8988T (cell line): ENCODE data around the gene HIGD1A.

Source experiments
- DNase-seq: peaks from one replicate; pipeline ENCODE4 v3.0.0; 2011

HIGD1A gene

DNA sequence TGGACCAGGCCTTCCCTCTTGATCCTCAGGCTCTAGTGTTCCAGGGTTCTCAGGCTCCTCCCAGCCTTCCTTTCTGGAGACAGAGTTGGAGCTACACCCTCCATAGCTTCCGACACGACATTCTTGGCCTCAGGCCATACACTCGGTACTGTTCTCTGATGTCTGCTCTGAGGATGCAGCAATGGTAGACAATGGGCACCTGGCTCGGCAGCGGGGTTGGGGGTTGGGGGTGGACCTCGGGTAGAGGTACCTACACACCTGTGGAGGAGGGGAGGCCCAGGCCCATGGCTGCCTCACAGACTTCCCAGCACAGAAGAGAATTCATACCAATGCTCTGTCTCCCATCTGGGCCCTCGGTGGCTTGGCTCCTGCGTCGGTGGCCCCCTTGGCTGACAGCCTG lies 52.7 kb downstream of the HIGD1A start:
- DNase-seq = no peak

DNA sequence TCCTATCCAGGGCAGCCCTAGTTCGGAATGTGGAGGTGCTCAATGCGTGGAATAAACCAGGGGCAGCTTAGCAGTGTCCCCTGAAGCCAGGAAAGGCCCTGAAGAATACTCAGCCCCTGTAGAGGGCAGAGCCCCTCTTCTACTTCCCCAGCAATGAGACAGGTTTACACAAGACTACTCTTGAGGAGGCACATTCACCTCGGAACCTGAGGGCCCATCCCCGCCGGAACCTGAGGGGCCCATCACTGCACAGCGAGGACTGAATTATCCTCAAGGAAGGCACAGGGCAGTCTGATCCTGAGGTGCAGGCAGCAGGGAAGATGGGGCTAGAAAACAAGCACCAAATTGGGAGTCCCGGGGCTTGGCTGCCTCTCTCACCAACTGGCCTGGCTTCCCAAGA lies 53.5 kb downstream of the HIGD1A start:
- DNase-seq = no peak

DNA sequence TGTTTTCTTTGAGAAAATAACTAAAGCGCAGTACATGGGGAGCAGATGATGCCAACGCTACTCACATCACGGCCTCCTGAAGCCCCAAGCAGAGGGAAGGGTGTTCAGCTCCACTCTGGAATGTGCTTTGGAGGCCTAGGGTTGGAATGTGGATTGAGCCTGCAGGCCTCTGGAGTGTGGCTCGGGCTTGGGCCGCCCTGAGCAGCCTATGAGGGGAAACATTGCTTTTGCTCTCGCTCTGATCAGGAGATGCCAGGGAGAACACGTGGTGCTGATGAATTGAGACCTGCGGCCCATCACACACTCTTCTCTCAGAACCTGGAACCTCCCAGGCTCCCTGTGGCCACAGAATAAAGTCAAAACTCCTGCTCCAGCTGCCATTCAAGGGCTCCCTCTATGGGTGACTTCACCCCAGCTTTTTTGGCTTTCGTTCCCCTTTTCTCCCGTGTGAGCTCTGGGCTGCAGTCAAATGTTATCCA lies 54.5 kb downstream of the HIGD1A start:
- DNase-seq = peak; percentile 50

DNA sequence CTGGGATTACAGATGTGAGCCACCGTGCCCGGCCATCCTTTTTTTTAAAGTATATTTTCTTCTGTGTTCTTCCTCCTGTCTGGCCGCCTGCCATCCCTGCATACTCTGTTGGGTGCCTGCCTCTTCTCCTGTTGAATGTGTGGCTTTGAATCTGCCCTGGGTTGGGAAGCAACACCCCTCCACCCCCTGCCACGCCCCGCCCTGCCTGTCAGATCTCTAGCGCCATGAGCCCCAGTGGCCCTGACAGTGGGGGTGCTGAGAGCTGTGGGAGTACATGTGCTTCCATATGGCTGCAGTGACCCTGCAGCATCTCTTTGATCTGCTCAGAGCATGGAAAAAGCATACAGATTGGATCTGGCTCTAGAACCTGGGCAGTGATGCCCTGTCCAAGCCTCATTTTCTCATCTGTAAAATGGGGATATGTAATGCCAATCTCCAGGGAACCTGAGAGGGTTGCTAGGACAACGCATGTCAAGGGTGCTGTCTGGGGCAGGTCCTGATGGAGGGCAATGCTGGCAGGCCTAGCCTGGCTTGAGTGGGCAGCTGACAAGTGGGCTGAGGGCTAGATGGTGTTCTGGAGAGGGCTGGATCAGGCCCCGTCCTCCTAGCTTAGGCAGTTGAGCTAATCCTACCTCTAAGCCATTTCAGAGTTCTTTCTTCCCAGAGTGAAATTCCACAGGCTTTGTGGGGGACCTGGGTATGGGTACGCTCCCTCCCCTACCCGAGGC lies 55.1 kb downstream of the HIGD1A start:
- DNase-seq = no peak

DNA sequence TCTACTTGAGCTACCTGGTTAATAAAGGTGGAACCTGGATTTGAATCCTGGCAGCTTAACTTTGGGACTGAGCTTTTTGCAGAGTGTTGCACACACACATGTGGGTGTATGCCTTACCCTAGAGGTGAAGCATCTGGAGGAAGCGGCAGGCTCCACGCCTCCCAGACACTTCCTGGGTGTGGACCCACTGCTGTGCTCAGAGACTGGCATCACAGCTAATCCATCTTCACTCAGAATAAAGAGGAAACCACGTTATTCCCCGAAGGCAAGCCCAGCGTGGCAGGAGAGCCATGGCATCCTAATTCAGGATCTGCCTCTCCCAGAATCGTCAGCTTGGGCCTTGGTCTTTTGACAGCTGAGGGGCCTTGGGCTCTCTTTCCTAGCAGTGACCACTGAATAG lies 56.7 kb downstream of the HIGD1A start:
- DNase-seq = no peak

DNA sequence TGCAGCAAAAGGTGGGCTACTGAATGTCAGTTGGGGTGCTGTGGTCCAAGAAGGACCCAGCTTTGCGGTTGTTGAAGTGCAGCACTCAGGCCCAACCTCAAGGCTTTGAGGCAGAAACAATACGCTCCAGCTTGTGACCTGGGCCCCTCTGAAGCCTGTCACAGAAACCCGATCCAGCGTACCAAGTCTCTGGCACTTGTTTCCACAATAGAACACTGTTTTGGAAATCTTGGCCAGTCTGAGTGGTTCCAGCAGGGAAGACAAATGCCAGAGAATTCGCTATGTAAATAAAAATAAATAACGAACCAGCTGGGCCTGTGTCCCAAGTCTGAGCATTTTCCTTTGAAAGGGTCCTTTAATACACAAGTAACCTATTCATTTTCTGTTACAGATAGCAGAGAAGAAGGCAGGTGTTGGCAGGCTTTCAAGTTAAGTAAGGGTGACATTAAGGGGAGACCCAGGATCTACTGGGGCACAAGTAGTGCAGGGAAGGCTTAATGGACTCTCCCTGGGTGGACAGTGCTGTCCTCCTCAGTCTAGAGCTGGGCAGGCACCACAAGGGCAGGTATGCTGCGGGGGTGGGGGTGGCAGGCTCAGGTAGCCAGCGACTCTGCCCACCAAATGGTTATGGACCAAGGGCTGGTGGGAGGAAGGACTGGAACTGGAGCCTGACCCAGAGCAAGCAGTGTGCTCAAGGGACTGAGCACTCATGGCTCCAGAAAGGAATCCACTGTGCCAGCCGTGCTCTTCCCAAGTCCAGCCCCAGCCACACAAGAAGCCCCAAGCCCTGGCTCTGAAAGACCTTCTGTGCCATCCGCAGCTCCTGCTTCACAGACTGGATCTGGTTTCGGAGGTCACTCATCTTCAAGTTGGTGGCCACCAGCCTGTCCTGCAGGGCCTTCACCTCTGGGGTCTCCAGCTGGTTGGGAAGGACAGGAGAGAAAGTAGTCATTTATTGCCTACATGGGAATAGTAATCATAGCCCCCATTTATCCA lies 57.5 kb downstream of the HIGD1A start:
- DNase-seq = no peak

DNA sequence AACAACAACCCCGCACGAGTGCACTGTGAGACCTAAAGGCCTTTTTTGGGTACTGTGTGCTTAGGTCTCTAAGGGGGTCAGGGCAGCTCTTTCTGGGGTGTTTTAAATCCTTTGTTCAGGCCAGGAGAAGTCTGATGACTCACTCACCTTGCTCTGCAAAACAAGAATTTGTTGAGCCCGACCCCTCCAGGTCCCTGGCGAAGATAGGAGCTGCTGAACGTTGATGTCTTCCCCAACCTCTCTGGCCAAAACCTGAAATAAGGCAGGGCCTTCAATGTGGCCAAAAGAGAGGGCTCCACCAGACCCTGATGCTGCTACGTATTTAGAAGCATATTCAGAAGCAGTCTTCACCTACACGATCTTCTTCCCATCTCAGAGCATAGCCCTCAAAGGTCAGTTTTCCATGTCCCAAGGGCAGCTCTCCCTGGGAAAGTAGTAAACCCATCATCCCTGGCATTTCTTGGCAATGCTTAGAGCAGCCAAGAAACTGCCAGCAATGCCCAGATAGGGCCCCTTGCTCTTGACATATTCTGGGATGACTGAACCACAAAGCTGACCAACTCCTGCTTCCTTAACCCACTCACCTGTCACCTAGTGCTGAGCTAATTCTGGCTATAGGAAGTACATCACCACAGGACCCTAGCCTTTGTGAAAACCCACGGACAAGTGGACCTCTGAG lies 58.4 kb downstream of the HIGD1A start:
- DNase-seq = no peak

DNA sequence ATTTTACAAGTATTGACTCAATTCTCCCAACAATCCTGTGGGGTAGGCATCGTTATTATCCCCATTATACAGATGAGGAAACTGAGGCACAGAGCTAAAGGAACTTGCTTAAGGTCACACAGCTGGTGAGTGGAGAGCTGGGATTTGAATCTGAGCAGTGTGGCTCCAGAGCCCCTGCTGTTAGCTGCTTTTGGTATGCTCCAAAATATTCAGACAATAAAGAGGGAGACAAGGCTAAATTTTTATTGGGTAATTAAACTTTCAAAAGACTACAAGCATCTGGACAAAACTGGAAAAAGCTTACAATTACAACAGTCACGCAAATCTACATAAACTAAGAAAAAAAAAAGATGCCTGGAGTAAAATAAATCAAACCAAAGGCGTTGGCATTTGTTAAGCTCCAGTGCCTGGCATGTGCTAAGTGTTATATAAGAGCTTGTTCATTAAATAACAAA lies 59.0 kb downstream of the HIGD1A start:
- DNase-seq = no peak

DNA sequence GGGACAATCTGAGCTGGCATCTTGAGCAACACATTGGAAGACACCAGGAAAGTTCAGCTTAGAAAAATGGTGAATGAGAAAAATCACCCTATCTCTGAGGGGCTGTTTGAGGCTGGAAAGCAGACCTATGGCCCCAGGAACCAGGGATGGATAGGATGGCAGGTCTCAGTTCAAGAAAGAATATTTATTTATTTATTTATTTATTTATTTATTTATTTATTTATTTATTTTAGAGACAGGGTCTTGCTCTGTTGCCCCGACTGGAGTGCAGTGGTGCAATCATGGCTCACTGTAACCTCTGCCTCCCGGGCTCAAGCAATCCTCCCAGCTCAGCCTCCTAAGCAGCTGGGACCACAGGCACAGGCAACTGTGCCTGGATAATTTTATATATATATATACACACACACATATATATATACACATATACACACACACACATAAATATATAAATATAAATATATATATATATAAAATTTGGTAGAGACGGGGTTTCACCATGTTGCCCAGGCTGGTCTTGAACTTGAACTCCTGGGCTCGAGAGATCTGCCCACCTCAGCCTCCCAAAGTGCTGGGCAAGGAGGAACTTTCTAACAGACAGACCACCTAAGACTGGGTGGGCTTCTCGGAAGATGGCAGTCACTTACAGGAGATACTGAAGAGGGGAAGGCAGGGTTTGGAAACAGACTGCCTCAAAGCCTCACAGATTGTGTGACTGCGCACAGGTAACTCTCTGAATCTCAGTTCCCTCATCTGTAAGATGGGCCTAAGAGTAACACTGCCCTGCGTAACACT lies 60.9 kb downstream of the HIGD1A start:
- no peak for DNase-seq

DNA sequence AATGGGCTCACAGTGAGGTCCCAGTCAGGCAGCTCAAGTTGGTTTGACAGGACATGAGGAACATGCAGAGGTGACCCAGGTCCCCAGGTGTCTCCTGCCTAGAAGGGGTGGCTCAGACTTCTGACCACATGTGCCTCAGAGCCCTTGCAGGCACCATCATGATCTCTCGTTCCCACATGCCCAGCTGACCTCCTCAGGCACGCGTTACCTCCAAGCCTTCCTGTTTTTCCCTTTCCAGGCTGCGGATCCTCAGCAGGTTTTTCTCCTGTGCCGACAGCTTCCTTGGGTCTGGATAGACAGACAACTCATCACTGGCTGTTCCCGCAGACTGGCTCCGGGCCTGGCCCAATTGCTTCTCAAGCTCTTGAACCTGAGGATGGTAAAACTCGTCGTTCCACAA lies 61.6 kb downstream of the HIGD1A start:
- no peak for DNase-seq

DNA sequence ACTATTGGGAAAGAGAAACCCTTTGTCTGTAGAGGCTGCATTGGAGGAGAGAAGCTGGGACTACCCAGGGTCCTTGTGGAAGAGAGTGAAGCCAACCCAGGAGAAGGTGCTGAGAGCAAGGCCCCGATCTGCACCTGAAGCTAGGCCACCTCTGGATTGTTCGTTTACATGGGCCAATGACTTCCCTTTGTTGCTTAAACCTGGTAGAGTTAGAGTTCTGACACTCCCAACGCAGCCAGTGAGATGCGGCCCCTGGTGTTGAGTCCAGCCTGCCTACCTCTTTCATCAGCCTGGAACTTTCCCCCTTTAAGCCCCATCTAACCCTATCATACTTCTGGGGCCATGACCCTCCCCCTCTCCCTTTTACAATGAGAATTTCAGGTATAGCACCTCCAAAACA lies 62.0 kb downstream of the HIGD1A start:
- no peak for DNase-seq

DNA sequence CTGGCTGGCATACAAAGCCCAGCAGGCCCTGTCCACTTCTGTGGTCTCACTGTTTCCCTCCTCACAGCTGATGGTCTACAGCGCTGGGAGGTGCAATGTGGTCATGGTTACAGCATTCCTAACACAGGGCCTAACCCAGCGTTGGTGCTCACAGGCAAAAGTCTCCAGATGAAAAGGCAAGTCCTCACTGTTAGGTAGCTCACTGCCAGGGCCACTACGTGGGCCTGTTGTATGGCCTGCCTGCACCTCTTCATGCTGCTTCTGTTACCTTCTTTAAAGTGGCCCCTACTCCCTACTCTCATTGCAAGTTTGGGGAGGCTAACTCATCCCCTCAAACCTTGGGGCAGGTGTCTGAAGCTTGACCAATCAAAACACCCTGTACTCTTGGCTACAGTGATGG lies 62.5 kb downstream of the HIGD1A start:
- DNase-seq = no peak

DNA sequence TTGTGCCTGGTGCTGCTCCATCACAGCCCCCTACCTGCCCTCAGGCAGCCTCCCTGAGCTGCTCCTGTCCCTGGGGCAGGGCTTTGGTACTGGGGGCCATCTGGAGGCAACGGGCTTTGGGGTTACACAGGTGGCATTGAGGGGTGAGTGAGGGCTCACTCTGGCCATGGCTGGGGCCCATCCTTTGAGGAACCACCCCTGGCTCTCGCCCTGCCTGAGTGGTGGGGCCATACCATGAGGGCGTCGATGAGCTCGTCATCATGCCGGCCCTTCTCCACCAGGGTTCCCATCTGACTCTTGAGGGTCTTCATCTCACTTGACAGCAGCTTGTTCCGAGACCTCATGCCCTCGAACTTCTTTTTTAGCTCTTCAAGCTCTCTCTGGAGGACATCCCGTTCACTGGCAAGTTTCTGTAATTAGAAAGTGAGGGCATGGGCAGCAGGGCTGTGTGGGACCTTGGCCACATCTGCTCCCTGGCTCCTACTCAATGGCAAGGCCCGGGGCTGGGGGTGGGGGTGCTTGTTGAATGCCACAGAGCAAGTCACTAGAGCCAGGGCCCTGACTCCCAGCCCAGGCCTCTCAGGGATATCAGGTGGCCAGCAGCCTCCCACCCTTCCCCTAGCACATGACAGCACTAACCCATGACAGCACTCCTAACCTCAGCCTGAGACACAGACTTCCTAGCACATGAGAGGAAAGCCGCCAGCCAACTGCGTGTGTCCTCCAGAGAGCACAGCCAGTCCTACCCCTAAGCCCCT lies 64.7 kb downstream of the HIGD1A start:
- no peak for DNase-seq

DNA sequence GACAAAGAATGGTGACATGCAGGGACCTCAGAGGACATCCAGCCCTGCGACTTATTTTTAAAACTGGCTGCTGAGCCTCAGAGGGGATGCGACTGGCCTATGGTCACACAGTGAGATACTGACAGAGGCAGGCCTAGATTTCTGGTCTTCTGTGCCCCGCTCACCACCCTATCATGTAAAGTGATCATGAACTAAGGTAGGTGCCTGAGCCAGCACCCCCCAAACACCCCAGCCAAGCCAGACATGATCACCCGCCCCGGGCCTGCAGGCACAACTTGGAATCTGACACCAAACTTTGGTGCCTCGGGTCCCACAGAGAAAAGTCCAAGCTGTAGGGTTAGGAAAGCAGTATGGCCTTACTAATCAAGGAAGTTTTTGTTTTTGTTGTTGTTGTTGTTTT lies 67.8 kb downstream of the HIGD1A start:
- no peak for DNase-seq

DNA sequence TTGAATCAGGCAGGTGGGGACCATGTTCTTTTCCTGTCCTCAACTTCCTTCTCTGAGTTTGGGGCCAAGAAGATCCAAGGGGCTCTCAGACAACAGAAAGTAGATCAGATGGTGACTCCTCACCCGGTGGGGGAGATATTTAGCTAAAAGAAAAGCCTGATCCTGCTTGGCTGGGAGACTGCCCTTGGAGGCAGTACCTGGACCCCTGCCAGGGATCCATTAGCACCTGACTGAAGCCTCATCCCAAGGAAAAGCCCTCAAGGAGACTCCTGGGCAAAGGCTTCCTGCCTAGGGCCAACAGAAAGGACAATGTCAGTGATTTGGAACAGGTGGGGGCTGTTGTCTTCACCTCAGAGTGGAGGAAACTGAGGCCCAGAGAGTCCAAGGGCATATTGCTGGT lies 68.2 kb downstream of the HIGD1A start:
- no peak for DNase-seq

DNA sequence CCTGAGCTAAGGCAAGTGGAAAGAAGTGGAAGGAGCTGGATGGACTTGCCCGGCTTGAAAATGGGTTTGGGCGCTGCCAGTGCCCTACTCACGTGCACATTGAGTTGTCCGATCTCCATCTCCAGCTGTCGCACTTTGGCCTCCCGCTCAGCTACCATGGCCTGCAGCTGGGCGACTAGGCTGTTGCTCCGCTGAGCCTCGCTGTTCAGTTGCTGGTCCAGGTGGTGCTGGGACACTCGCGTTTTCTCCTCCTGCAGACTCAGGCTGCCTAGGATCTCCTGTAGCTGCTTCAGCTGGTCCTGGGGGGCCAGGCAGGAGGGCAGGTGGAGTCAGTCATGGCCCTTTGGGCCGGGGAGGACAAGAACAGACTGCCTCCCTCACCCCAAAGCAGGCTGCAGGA lies 68.7 kb downstream of the HIGD1A start:
- no peak for DNase-seq

DNA sequence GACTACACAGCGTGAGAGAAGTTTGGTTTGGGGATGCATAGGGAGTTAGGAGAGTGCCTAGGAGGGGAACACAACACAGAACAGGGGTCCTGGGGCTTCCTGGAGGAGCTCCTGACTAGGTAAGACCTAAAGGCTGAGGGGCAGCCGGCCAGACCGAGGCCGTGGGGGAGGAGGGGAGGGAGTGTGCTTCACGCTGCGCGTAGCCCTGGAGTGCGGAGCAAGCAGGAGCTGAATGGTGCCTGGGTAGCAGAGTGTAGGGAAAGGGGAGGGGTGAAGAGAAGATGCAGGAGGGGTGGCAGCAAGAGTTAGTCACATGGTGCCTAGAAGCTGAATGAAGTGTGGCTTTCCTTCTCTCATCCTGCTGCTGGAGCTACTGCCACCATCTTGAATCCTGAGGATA lies 69.3 kb downstream of the HIGD1A start:
- no peak for DNase-seq

DNA sequence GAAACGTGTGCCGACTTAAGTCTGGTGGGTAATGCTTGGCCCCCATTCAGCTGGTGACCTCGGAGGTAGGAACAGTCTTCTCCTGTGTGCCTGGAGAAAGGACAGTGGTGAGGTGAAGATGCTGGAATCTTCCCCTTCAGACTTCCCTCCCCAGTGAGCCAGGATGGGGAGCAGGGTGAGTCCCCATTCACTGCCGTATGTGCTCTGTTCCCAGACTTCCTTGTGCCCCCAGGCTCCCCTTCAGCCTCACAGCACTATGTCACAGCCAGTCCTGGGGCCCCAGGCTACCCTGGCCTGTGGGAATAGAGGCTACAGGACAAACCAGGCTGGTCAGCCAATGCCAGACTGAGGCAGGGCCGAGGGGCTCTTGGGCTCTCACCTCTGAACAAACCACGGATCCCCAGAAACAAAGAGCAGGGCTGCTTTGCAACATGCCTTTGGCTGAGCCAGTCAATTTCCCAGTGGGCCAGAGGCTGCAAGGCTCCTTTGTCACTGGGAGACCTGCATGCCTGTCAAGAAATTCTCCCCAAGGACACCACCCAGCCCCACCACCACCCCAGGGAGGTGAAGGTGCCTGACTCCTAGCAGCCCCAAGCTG lies 69.9 kb downstream of the HIGD1A start:
- DNase-seq = no peak

DNA sequence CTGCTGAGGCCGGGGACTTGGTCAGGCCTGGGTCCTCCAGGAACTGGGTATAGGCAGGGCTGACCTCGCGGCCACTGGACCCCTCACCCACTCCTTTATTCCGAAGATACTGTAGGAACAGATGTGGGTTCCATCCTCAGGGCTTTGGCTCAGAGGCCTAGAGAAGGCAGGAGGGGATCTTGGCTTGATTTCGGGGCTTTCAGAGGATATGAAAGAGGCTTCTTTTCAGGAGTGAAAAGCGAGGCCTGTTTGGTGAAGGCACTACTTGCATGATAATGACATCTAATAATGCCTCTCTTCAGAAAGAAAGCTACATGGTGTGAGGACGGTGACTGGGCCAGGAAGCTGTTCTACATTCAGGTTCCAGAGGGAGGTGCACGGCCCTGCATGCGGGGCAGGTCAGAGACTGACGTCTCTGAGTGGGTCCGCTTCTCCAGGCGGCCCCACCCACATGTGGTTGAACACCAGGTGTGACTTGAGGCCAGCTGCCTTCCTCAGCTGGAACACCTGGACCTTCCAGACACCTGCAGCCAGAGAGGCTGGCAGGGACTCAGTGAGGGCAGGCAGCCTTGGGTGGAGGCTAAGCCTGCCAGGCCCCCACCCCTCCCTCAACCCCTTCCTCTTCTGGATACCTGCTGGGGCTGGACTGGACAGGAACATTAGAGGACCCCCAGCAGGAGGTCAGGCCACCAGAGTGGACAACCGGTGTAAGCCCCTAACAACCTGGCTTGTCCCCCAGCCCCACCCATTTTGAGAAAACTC lies 70.6 kb downstream of the HIGD1A start:
- DNase-seq = no peak
